HEK293 (cell line): ENCODE data around the gene S100A13.
A peak's percentile ranks its signal among the peaks of the same experiment; 100 is the strongest.

ENCODE experiments used
- ELK4 ChIP-seq: IDR thresholded peaks from 2 replicates; pipeline ENCODE4 v1.6.1; 2011; ENCODE audit warnings: mild to moderate bottlenecking, low read depth, low read length, borderline replicate concordance
- GLIS2 ChIP-seq: fragments of 450-650 bp; formaldehyde crosslinking; IDR thresholded peaks from 2 replicates; pipeline ENCODE4 v1.5.1; 2016; ENCODE audit warnings: missing biosample characterization, missing genetic modification characterization
- IKZF3 ChIP-seq: fragments of 450-650 bp; IDR thresholded peaks from 2 replicates; pipeline ENCODE4 v1.5.0; 2018; ENCODE audit warnings: missing biosample characterization, mild to moderate bottlenecking, missing genetic modification characterization, moderate library complexity
- INSM2 ChIP-seq: fragments of 450-650 bp; formaldehyde crosslinking; IDR thresholded peaks from 2 replicates; pipeline ENCODE4 v1.5.1; 2016; ENCODE audit warnings: missing biosample characterization, missing genetic modification characterization
- SP2 ChIP-seq: fragments of 450-650 bp; formaldehyde crosslinking; IDR thresholded peaks from 2 replicates; pipeline ENCODE4 v1.5.1; 2016; ENCODE audit warnings: missing biosample characterization, missing genetic modification characterization
- SP3 ChIP-seq: fragments of 450-650 bp; formaldehyde crosslinking; IDR thresholded peaks from 2 replicates; pipeline ENCODE4 v1.5.1; 2016; ENCODE audit warnings: missing biosample characterization, missing genetic modification characterization
- ZBTB10 ChIP-seq: fragments of 450-650 bp; formaldehyde crosslinking; IDR thresholded peaks from 2 replicates; pipeline ENCODE4 v1.5.1; 2016; ENCODE audit warnings: missing biosample characterization, missing genetic modification characterization
- ZBTB48 ChIP-seq: fragments of 450-650 bp; formaldehyde crosslinking; IDR thresholded peaks from 2 replicates; pipeline ENCODE4 v1.5.1; 2016; ENCODE audit warnings: missing biosample characterization, missing genetic modification characterization
- ZIC2 ChIP-seq: fragments of 450-650 bp; formaldehyde crosslinking; IDR thresholded peaks from 2 replicates; pipeline ENCODE4 v1.5.1; 2016; ENCODE audit warnings: missing biosample characterization, missing genetic modification characterization
- ZNF169 ChIP-seq: fragments of 450-650 bp; formaldehyde crosslinking; IDR thresholded peaks from 2 replicates; pipeline ENCODE4 v1.5.1; 2016; ENCODE audit warnings: missing biosample characterization, missing genetic modification characterization
- ZNF175 ChIP-seq: fragments of 450-650 bp; formaldehyde crosslinking; IDR thresholded peaks from 2 replicates; pipeline ENCODE4 v1.5.1; 2016; ENCODE audit warnings: missing biosample characterization, missing genetic modification characterization
- ZNF280C ChIP-seq: fragments of 450-650 bp; formaldehyde crosslinking; IDR thresholded peaks from 2 replicates; pipeline ENCODE4 v1.5.1; 2016; ENCODE audit warnings: missing biosample characterization, missing genetic modification characterization
- ZNF292 ChIP-seq: fragments of 450-650 bp; formaldehyde crosslinking; IDR thresholded peaks from 2 replicates; pipeline ENCODE4 v1.5.1; 2016; ENCODE audit warnings: low read depth, missing biosample characterization, missing genetic modification characterization, borderline replicate concordance
- ZNF302 ChIP-seq: fragments of 450-650 bp; formaldehyde crosslinking; IDR thresholded peaks from 2 replicates; pipeline ENCODE4 v1.5.1; 2016; ENCODE audit warnings: missing biosample characterization, missing genetic modification characterization, low read depth
- ZNF311 ChIP-seq: fragments of 450-650 bp; formaldehyde crosslinking; IDR thresholded peaks from 2 replicates; pipeline ENCODE4 v1.5.1; 2017; ENCODE audit warnings: missing biosample characterization, missing genetic modification characterization, borderline replicate concordance
- ZNF354C ChIP-seq: fragments of 450-650 bp; formaldehyde crosslinking; IDR thresholded peaks from 2 replicates; pipeline ENCODE4 v1.5.1; 2016; ENCODE audit warnings: missing biosample characterization, missing genetic modification characterization, low read depth, borderline replicate concordance
- ZNF521 ChIP-seq: fragments of 450-650 bp; formaldehyde crosslinking; IDR thresholded peaks from 2 replicates; pipeline ENCODE4 v1.5.1; 2017; ENCODE audit warnings: missing biosample characterization, mild to moderate bottlenecking, missing genetic modification characterization
- ZNF530 ChIP-seq: fragments of 450-650 bp; formaldehyde crosslinking; IDR thresholded peaks from 2 replicates; pipeline ENCODE4 v1.5.1; 2016; ENCODE audit warnings: low read depth, missing biosample characterization, missing genetic modification characterization
- ZNF645 ChIP-seq: fragments of 450-650 bp; formaldehyde crosslinking; IDR thresholded peaks from 2 replicates; pipeline ENCODE4; 2016; ENCODE audit warnings: missing biosample characterization, missing genetic modification characterization
- ZNF664 ChIP-seq: fragments of 450-650 bp; formaldehyde crosslinking; IDR thresholded peaks from 2 replicates; pipeline ENCODE4 v1.5.1; 2016; ENCODE audit warnings: missing biosample characterization, missing genetic modification characterization
- ZNF701 ChIP-seq: fragments of 450-650 bp; formaldehyde crosslinking; IDR thresholded peaks from 2 replicates; pipeline ENCODE4 v1.5.1; 2016; ENCODE audit warnings: missing biosample characterization, missing genetic modification characterization
- ZNF777 ChIP-seq: fragments of 450-650 bp; formaldehyde crosslinking; IDR thresholded peaks from 2 replicates; pipeline ENCODE4 v1.5.1; 2017; ENCODE audit warnings: missing biosample characterization, missing genetic modification characterization, borderline replicate concordance
- ZSCAN5A ChIP-seq: fragments of 450-650 bp; formaldehyde crosslinking; IDR thresholded peaks from 2 replicates; pipeline ENCODE4 v1.5.1; 2016; ENCODE audit warnings: missing biosample characterization, missing genetic modification characterization
- TF ChIP-seq, protein P1 (sequence below): fragments of 450-650 bp; IDR thresholded peaks from 2 replicates; pipeline ENCODE4 v1.5.1; 2018; ENCODE audit warnings: missing biosample characterization, mild to moderate bottlenecking, missing genetic modification characterization
- TF ChIP-seq, protein P2 (sequence below): fragments of 450-650 bp; formaldehyde crosslinking; IDR thresholded peaks from 2 replicates; pipeline ENCODE4 v1.5.1; 2016; ENCODE audit warnings: missing biosample characterization, missing genetic modification characterization

S100A13 gene

GRCh38 chr1:153626904-153627714 is at the start of gene S100A13 (continued):
- TF ChIP-seq, protein P1, sequence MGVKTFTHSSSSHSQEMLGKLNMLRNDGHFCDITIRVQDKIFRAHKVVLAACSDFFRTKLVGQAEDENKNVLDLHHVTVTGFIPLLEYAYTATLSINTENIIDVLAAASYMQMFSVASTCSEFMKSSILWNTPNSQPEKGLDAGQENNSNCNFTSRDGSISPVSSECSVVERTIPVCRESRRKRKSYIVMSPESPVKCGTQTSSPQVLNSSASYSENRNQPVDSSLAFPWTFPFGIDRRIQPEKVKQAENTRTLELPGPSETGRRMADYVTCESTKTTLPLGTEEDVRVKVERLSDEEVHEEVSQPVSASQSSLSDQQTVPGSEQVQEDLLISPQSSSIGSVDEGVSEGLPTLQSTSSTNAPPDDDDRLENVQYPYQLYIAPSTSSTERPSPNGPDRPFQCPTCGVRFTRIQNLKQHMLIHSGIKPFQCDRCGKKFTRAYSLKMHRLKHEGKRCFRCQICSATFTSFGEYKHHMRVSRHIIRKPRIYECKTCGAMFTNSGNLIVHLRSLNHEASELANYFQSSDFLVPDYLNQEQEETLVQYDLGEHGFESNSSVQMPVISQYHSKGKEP (tag by site-specific recombination), result no peak
- TF ChIP-seq ZNF292 (tag by site-specific recombination), result no peak
- no peak for TF ChIP-seq ZBTB10 (tag by site-specific recombination)
- no peak for TF ChIP-seq ZNF701 (tag by site-specific recombination)
- no peak for TF ChIP-seq ZNF777
- TF ChIP-seq IKZF3 (tag by site-specific recombination), result peak; percentile 83
- peak; percentile 27 for TF ChIP-seq SP3 (tag by site-specific recombination)
- peak; percentile 64 for TF ChIP-seq ZIC2
- TF ChIP-seq ZNF521 (tag by site-specific recombination), result no peak
- peak; percentile 80 for TF ChIP-seq GLIS2 (tag by site-specific recombination)
- no peak for TF ChIP-seq ZNF175
- TF ChIP-seq, protein P2, sequence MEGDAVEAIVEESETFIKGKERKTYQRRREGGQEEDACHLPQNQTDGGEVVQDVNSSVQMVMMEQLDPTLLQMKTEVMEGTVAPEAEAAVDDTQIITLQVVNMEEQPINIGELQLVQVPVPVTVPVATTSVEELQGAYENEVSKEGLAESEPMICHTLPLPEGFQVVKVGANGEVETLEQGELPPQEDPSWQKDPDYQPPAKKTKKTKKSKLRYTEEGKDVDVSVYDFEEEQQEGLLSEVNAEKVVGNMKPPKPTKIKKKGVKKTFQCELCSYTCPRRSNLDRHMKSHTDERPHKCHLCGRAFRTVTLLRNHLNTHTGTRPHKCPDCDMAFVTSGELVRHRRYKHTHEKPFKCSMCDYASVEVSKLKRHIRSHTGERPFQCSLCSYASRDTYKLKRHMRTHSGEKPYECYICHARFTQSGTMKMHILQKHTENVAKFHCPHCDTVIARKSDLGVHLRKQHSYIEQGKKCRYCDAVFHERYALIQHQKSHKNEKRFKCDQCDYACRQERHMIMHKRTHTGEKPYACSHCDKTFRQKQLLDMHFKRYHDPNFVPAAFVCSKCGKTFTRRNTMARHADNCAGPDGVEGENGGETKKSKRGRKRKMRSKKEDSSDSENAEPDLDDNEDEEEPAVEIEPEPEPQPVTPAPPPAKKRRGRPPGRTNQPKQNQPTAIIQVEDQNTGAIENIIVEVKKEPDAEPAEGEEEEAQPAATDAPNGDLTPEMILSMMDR (tag by site-specific recombination), result peak; percentile 89; the same call in 1 of the 2 replicates
- TF ChIP-seq ZNF354C (tag by site-specific recombination), result no peak
- no peak for TF ChIP-seq ZNF280C (tag by site-specific recombination)
- no peak for TF ChIP-seq ZNF302 (tag by site-specific recombination)
- no peak for TF ChIP-seq ZNF311
- TF ChIP-seq ZNF530 (tag by site-specific recombination), result no peak
- no peak for TF ChIP-seq ZNF169
- peak; percentile 60; the same call in 1 of the 2 replicates for TF ChIP-seq ZBTB48
- no peak for TF ChIP-seq ZSCAN5A (tag by site-specific recombination)
- TF ChIP-seq ZNF664, result no peak
- TF ChIP-seq INSM2 (tag by site-specific recombination), result no peak; the same call in 1 of the 2 replicates
- TF ChIP-seq ELK4, result no peak
- TF ChIP-seq SP2 (tag by site-specific recombination), result peak; percentile 21; the same call in 1 of the 2 replicates
- no peak for TF ChIP-seq ZNF645 (tag by site-specific recombination)
